ENCODE data around the gene WFDC8. TPM values are rescaled to one million over a fixed set of nuclear protein-coding genes. Genes with fewer than 3 reads are reported as not detected.

The WFDC8 gene
- total RNA-seq, 2 experiments from 2014 or later = not detected

DNA sequence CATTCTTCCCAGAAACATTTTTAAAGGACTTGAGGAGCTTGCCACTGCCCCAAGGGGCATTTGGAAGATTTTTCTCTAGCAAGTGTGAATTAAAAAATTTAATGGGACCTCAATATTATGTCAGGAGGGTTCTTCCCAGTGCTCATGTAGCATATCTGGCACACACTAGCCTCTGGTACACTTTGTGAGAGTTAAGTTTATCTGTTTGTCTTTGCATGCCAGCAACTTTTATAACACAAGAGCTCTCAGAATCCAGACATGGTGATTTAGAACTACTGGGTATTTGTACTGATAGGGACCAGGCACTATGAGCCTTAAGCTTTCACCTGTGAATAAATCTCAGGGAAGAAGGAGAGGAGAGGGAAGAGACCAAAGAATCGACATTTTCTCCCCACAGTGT lies 76.5 kb downstream of the WFDC8 start:
- intact Hi-C loops (cut with micrococcal nuclease; ENCODE audit: unreplicated experiment) = no loop called here
- H3K9me2 ChIP-seq (ENCODE audit: insufficient read depth, low read length) = no peaks in the 10 kb centered on the region
- BruUV-seq (replicated peaks) = no TSS peak
- ChIA-PET POLR2A (no interaction called here), CTCF (ENCODE audit: unreplicated experiment) (no interaction called here)
- DNase-seq (ENCODE audit: low spot score) = no peak
- H3K4me3 ChIP-seq (ENCODE audit: low read depth, low read length, poor library complexity, severe bottlenecking) = no peak overlapping the region
- H4K20me1 ChIP-seq (ENCODE audit: insufficient read depth, low read length) = no peaks in the 10 kb centered on the region
- H3K79me2 ChIP-seq (ENCODE audit: insufficient read depth, low read depth, low read length) = no peaks in the 10 kb centered on the region
- no peak overlapping the region for H3K27ac ChIP-seq (ENCODE audit: low read depth, low read length, poor library complexity, severe bottlenecking)
- TF ChIP-seq, protein P1, sequence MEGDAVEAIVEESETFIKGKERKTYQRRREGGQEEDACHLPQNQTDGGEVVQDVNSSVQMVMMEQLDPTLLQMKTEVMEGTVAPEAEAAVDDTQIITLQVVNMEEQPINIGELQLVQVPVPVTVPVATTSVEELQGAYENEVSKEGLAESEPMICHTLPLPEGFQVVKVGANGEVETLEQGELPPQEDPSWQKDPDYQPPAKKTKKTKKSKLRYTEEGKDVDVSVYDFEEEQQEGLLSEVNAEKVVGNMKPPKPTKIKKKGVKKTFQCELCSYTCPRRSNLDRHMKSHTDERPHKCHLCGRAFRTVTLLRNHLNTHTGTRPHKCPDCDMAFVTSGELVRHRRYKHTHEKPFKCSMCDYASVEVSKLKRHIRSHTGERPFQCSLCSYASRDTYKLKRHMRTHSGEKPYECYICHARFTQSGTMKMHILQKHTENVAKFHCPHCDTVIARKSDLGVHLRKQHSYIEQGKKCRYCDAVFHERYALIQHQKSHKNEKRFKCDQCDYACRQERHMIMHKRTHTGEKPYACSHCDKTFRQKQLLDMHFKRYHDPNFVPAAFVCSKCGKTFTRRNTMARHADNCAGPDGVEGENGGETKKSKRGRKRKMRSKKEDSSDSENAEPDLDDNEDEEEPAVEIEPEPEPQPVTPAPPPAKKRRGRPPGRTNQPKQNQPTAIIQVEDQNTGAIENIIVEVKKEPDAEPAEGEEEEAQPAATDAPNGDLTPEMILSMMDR (conservative IDR thresholded peaks at IDR 0.05; ENCODE audit: low read length) = no peak
- TF ChIP-seq EZH2phosphoT487 (IDR thresholded peaks at IDR 0.05; ENCODE audit: borderline replicate concordance, low read depth, low read length) = no peak
- no peaks in the 10 kb centered on the region for H3K9me3 ChIP-seq (ENCODE audit: low read length)
- H3K4me1 ChIP-seq (ENCODE audit: insufficient read depth, low read length, poor library complexity, severe bottlenecking) = no peaks in the 10 kb centered on the region
- H2AFZ ChIP-seq (ENCODE audit: low read length) = no peak overlapping the region
- H3K4me2 ChIP-seq (ENCODE audit: low read length) = no peak overlapping the region
- no peaks in the 10 kb centered on the region for H3K36me3 ChIP-seq (ENCODE audit: insufficient read depth, low read length)

Small RNA genes within 50 kb of the gene (small RNA-seq; reads per million reads assigned to genes)
- gene AL031663.1 = not detected
- gene HSPD1P21 = not detected
- 0.21 reads per million for gene RNA5SP485

Other genes with a start within 250 kb of the WFDC8 start
- gene SDC4, start 230.9 kb downstream of the WFDC8 start, total RNA-seq (2014; rRNA removed; shearing (Covaris generic)) = not detected in 2 replicates
- not detected in 2 replicates for gene SDC4, start 230.9 kb downstream of the WFDC8 start, total RNA-seq (2022)
- gene SYS1, start 216.1 kb downstream of the WFDC8 start, total RNA-seq (2014; rRNA removed; shearing (Covaris generic)) = 22.3 and 37.6 TPM in 2 replicates
- 8.6 and 9.6 TPM in 2 replicates for gene SYS1, start 216.1 kb downstream of the WFDC8 start, total RNA-seq (2022)
- gene TP53TG5, start 201.0 kb downstream of the WFDC8 start, total RNA-seq (2014; rRNA removed; shearing (Covaris generic)) = not detected in 2 replicates
- gene TP53TG5, start 201.0 kb downstream of the WFDC8 start, total RNA-seq (2022) = not detected in 2 replicates
- gene DBNDD2, start 171.0 kb downstream of the WFDC8 start, total RNA-seq (2014; rRNA removed; shearing (Covaris generic)) = 0.57 TPM in 1 of 2 replicates, not detected in the other
- not detected in 2 replicates for gene DBNDD2, start 171.0 kb downstream of the WFDC8 start, total RNA-seq (2022)
- gene PIGT, start 163.1 kb downstream of the WFDC8 start, total RNA-seq (2014; rRNA removed; shearing (Covaris generic)) = 75.7 and 104 TPM in 2 replicates
- gene PIGT, start 163.1 kb downstream of the WFDC8 start, total RNA-seq (2022) = 79.4 and 89.2 TPM in 2 replicates
- gene WFDC2, start 109.5 kb downstream of the WFDC8 start, total RNA-seq (2014; rRNA removed; shearing (Covaris generic)) = 4.4 TPM in 1 of 2 replicates, not detected in the other
- 0.46 TPM in 1 of 2 replicates, not detected in the other for gene WFDC2, start 109.5 kb downstream of the WFDC8 start, total RNA-seq (2022)
- gene SPINT3, start 63.7 kb downstream of the WFDC8 start, total RNA-seq (2014; rRNA removed; shearing (Covaris generic)) = not detected in 2 replicates
- not detected in 2 replicates for gene SPINT3, start 63.7 kb downstream of the WFDC8 start, total RNA-seq (2022)
- not detected in 2 replicates for gene WFDC6, start 39.8 kb downstream of the WFDC8 start, total RNA-seq (2014; rRNA removed; shearing (Covaris generic))
- gene WFDC6, start 39.8 kb downstream of the WFDC8 start, total RNA-seq (2022) = not detected in 2 replicates
- gene EPPIN, start 31.9 kb downstream of the WFDC8 start, total RNA-seq (2014; rRNA removed; shearing (Covaris generic)) = not detected in 2 replicates
- gene EPPIN, start 31.9 kb downstream of the WFDC8 start, total RNA-seq (2022) = not detected in 2 replicates
- not detected in 2 replicates for gene WFDC10A, start 50.5 kb upstream of the WFDC8 start, total RNA-seq (2014; rRNA removed; shearing (Covaris generic))
- gene WFDC10A, start 50.5 kb upstream of the WFDC8 start, total RNA-seq (2022) = not detected in 2 replicates
- not detected in 2 replicates for gene WFDC9, start 52.0 kb upstream of the WFDC8 start, total RNA-seq (2014; rRNA removed; shearing (Covaris generic))
- not detected in 2 replicates for gene WFDC9, start 52.0 kb upstream of the WFDC8 start, total RNA-seq (2022)
- gene WFDC11, start 91.0 kb upstream of the WFDC8 start, total RNA-seq (2014; rRNA removed; shearing (Covaris generic)) = not detected in 2 replicates
- gene WFDC11, start 91.0 kb upstream of the WFDC8 start, total RNA-seq (2022) = not detected in 2 replicates
- gene WFDC13, start 122.8 kb upstream of the WFDC8 start, total RNA-seq (2014; rRNA removed; shearing (Covaris generic)) = not detected in 2 replicates
- not detected in 2 replicates for gene WFDC13, start 122.8 kb upstream of the WFDC8 start, total RNA-seq (2022)
- gene WFDC10B, start 125.7 kb upstream of the WFDC8 start, total RNA-seq (2014; rRNA removed; shearing (Covaris generic)) = not detected in 2 replicates
- not detected in 2 replicates for gene WFDC10B, start 125.7 kb upstream of the WFDC8 start, total RNA-seq (2022)
- gene SPINT4, start 143.1 kb upstream of the WFDC8 start, total RNA-seq (2014; rRNA removed; shearing (Covaris generic)) = not detected in 2 replicates
- not detected in 2 replicates for gene SPINT4, start 143.1 kb upstream of the WFDC8 start, total RNA-seq (2022)
- not detected in 2 replicates for gene WFDC3, start 212.6 kb upstream of the WFDC8 start, total RNA-seq (2014; rRNA removed; shearing (Covaris generic))
- gene WFDC3, start 212.6 kb upstream of the WFDC8 start, total RNA-seq (2022) = not detected in 2 replicates
- 25.8 and 30.5 TPM in 2 replicates for gene DNTTIP1, start 212.7 kb upstream of the WFDC8 start, total RNA-seq (2014; rRNA removed; shearing (Covaris generic))
- gene DNTTIP1, start 212.7 kb upstream of the WFDC8 start, total RNA-seq (2022) = 38.7 and 38.8 TPM in 2 replicates
- gene UBE2C, start 233.4 kb upstream of the WFDC8 start, total RNA-seq (2014; rRNA removed; shearing (Covaris generic)) = 225 and 269 TPM in 2 replicates
- gene UBE2C, start 233.4 kb upstream of the WFDC8 start, total RNA-seq (2022) = 222 and 255 TPM in 2 replicates
- not detected in 2 replicates for gene TNNC2, start 248.0 kb upstream of the WFDC8 start, total RNA-seq (2014; rRNA removed; shearing (Covaris generic))
- gene TNNC2, start 248.0 kb upstream of the WFDC8 start, total RNA-seq (2022) = not detected in 2 replicates